Measurements from ENCODE around the gene CCDC102A. TPM values are rescaled to one million over a fixed set of nuclear protein-coding genes. Genes with fewer than 3 reads are reported as not detected.

The CCDC102A gene
- total RNA-seq, 2 donors from 2014 or later, result 11.2 to 15.1 TPM

- DNase-seq (ENCODE audit: low spot score), result no peak
- no peaks in the 10 kb centered on the region for H3K27me3 ChIP-seq
- TF ChIP-seq CTCF (IDR thresholded peaks at IDR 0.05), result no peak
- peaks cover 0 to 54% of the 10 kb centered on the region in 2 donors for H3K4me1 ChIP-seq
- no peak overlapping the region for H3K4me3 ChIP-seq
- no peaks in the 10 kb centered on the region for H3K9me3 ChIP-seq
- no peak overlapping the region for H3K27ac ChIP-seq
- peaks cover 31% of the 10 kb centered on the region for H3K36me3 ChIP-seq
Observed at GRCh38 chr16:57476546-57477410, 59.6 kb downstream of the CCDC102A start.

DNA sequence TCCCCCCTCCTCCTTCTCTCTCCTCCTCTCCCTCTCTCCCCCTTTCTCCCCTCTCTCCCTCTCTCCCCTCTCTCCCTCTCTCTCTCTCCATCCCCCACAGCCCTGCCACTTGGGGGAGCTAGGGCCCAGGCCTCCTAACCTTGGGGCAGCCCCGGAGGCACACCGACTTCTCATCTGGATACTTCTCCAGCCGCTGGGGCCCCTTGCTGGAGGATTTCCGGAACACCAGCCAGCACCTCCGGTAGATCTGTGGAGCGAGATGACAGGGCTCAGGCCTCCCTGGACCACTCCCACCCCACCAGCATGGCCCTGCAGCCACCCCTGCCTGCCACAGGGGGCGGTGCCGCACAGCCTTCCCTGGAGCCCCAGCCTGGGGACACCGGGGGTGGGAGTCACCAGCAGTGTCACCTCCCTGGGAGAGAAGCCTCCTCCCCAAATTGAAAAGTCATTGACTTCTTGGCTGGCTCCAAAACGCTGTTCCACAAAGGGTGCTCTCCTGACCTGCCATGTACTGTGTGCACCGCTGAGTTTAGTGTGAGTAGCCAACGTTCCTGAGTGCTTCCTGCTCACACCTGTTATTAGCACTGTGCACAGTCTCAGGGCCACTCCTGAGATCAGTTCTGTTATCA is 60.5 kb downstream of the CCDC102A start:
- Histone ChIP-seq H3K27me3 (no peaks in the 10 kb centered on the region), H3K4me1 (peaks cover 0 to 60% of the 10 kb centered on the region in 2 donors), H3K9me3 (no peaks in the 10 kb centered on the region), H3K27ac (no peak overlapping the region), H3K4me3 (no peak overlapping the region), H3K36me3 (peaks cover 40% of the 10 kb centered on the region)
- TF ChIP-seq CTCF (IDR thresholded peaks at IDR 0.05), result peak; percentile 27 to 62
- no peak for DNase-seq (ENCODE audit: low spot score)

GRCh38 chr16:57474671-57475661 is 61.4 kb downstream of the CCDC102A start:
- H3K4me1 ChIP-seq, result peaks cover 0 to 60% of the 10 kb centered on the region in 2 donors
- no peaks in the 10 kb centered on the region for H3K27me3 ChIP-seq
- no peak for TF ChIP-seq CTCF (IDR thresholded peaks at IDR 0.05)
- H3K9me3 ChIP-seq, result no peaks in the 10 kb centered on the region
- no peak overlapping the region for H3K27ac ChIP-seq
- no peak overlapping the region for H3K4me3 ChIP-seq
- peaks cover 48% of the 10 kb centered on the region for H3K36me3 ChIP-seq
- no peak for DNase-seq (ENCODE audit: low spot score)

DNA sequence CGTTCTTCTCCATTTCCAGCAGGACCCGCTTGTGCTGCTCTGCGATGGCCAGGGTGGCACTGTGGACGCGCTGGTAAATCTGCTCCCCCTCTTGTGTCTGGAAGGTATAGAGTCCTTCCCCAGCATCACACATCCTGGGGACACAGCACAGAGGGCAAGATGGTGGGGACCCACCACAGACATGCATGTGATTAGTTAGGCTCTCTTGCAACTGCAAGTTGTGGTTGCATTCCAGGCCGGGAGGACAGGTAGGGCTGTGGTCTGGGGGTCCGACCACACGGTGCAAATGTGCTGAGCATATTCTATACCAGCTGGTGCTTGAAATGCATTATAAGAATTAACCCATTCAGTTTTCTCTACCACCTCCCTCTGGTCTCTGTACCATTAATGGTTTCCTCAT is 62.5 kb downstream of the CCDC102A start:
- no peak overlapping the region for H3K27ac ChIP-seq
- TF ChIP-seq CTCF (IDR thresholded peaks at IDR 0.05), result no peak
- peaks cover 0 to 53% of the 10 kb centered on the region in 2 donors for H3K4me1 ChIP-seq
- H3K4me3 ChIP-seq, result no peak overlapping the region
- no peaks in the 10 kb centered on the region for H3K27me3 ChIP-seq
- no peaks in the 10 kb centered on the region for H3K9me3 ChIP-seq
- DNase-seq (ENCODE audit: low spot score), result no peak
- peaks cover 58% of the 10 kb centered on the region for H3K36me3 ChIP-seq

- DNase-seq (ENCODE audit: low spot score), result no peak
- H3K36me3 ChIP-seq, result peaks cover 64% of the 10 kb centered on the region
- no peaks in the 10 kb centered on the region for H3K27me3 ChIP-seq
- H3K4me1 ChIP-seq, result peaks cover 0 to 47% of the 10 kb centered on the region in 2 donors
- H3K27ac ChIP-seq, result no peak overlapping the region
- H3K4me3 ChIP-seq, result no peak overlapping the region
- TF ChIP-seq CTCF (IDR thresholded peaks at IDR 0.05), result no peak
- no peaks in the 10 kb centered on the region for H3K9me3 ChIP-seq
Observed at GRCh38 chr16:57473176-57473840, 63.1 kb downstream of the CCDC102A start.
